Activated effector memory CD4-positive, alpha-beta T cell treated with Interleukin-2 at 50 U/mL for 16 hours (primary cell): ENCODE data around the gene ZNF660.

Source experiments
- DNase-seq: peaks from one replicate; pipeline ENCODE4 v3.0.0-alpha.2; 2020

ZNF660 gene

DNA sequence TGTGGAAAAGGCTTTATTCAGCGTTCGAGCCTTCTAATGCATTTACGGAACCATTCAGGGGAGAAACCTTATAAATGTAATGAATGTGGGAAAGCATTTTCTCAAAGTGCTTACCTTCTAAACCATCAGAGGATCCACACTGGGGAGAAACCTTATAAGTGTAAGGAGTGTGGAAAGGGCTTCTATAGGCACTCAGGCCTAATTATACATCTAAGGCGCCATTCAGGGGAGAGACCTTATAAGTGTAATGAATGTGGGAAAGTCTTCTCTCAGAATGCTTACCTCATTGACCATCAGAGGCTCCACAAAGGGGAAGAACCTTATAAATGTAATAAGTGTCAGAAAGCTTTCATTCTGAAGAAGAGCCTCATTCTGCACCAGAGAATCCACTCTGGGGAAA lies 57.6 kb downstream of the ZNF660 start:
- DNase-seq: no peak

DNA sequence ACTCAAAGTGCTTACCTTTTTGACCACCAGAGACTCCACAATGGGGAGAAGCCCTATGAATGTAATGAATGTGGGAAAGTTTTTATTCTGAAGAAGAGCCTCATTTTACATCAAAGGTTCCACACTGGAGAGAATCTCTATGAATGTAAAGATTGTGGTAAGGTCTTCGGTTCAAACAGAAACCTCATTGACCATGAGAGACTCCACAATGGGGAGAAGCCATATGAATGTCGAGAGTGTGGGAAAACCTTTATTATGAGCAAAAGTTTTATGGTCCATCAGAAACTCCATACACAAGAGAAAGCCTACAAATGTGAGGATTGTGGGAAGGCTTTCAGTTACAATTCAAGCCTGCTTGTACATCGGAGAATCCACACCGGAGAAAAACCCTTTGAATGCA lies 58.3 kb downstream of the ZNF660 start:
- no peak for DNase-seq

DNA sequence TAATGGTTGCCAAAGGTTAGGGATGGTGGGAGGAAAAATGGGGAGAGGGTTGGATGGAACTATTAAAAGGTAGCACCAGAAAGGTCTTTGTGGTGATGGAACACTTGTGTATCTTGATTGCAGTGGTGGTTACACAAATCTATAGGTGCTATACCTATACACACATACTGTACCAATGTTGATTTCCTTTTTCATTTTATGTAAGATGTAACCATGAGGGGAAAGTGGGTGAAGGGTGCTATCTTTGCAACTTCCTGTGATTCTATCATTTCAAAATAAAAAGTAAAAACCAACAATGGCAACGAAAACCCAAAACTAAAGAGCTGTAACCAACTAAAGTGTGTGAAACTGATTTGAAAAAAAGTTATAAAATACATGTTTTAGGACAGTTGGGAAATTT lies 63.0 kb downstream of the ZNF660 start:
- no peak for DNase-seq

DNA sequence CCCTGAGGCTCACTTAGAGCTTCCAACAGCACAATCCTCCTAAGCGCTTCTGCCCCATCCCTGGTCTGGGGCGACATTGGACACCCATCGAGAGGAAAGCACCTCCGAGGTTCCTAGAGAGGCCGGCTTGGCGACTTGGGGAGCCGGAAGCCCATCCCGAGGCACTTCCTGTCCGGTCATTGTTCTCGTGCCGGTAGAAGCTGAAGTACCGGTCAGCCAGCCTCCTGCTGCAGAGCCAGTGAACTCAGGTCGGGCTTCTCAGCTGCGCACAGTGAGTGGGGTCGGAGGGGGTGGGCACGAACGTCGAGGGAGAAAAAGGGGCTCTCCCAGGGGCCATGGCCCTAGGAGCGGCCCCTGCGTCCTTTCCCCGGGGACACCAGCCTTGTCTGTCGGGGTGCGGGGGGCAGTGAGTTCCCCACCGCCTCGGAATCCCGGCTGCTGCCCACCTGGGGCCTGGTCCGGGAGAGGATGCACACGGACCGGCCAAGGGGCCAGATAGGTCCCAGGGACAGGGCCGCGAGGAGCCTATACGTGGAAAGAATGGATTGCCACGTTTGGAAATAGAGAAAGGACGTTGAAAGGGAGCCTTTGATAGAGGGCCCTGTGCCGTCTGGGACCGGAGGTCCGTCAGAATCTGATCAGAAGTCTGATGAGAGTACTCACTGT lies 63.9 kb downstream of the ZNF660 start, which contains the start of gene ZNF35:
ZNF35 (plus strand) TSS at position 169 of the 666 bp plus-strand sequence. CDS start 2,336 bp downstream, outside the sequence.
- no peak for DNase-seq
